Fibroblast of the conjunctiva (primary cell): ENCODE results near the gene PIGC.

Experiments used
- DNase-seq: peaks from one replicate; pipeline ENCODE4 v3.0.0-alpha.2; 2010; ENCODE audit warnings: low read depth

PIGC gene

GRCh38 chr1:172398970-172399755 lies 44.7 kb downstream of the PIGC start:
- peak; percentile 85 for DNase-seq

GRCh38 chr1:172398193-172398592 lies 45.7 kb downstream of the PIGC start:
- DNase-seq: no peak

GRCh38 chr1:172397633-172398032 lies 46.2 kb downstream of the PIGC start:
- no peak for DNase-seq

GRCh38 chr1:172397221-172397620 lies 46.6 kb downstream of the PIGC start:
- no peak for DNase-seq

GRCh38 chr1:172395576-172395975 lies 48.3 kb downstream of the PIGC start:
- DNase-seq: no peak

GRCh38 chr1:172394811-172395210 lies 49.1 kb downstream of the PIGC start:
- DNase-seq: no peak

GRCh38 chr1:172394141-172394751 lies 49.6 kb downstream of the PIGC start:
- no peak for DNase-seq

- DNase-seq: no peak
Observed at GRCh38 chr1:172393354-172393753, 50.5 kb downstream of the PIGC start.

GRCh38 chr1:172391976-172392375 lies 51.9 kb downstream of the PIGC start:
- no peak for DNase-seq
